ENCODE results near the gene DGCR2. TPM values are rescaled to one million over a fixed set of nuclear protein-coding genes. Genes with fewer than 3 reads are reported as not detected.

DGCR2 gene
- total and polyA plus RNA-seq, 2 donors (not counting 1 experiment from before 2014, with no cell fraction given): 34.3 to 39.5 TPM

DNA sequence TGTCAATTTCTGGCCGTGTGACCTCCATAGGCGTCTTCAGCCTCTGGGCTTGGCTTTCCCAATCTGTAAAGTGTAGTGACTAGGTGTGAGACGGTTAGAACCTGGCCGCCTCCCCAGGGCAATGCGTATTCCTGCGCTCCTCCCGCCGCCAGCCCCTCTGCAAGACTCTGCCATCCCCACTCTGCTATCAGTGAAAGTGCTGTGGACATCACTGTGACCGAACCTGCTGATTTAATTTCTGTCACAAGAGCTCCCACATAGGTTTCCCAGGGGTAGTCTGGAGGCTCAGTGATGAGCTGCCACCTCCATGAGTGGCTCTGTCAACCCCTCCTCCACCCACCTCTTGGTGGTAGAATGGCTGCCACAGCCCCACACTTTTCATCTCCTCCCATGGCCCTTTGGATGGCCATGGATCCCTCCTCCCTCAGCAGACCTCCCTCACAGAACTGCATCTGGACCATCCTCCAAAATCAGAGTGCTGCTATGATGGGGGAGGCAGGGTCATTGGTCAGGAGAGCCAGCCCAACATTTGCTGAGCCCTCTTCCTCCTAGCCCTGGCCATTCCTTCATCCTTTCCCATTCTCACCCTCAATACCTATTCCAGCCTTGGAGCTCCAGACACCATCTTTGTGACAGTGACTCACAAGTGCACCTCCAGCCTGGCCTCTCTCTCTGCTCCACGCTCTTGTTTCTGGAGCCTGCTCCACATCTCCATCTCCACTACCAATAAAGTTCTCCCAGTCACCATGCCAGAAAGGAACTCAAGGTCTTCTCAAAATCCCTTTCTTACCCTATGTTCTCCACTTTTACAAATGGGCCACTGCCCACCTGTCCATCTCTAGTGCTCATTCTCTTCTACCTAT, 29.3 kb upstream of the DGCR2 start:
- Histone ChIP-seq H3K9me3 (ENCODE audit: control insufficient read depth, insufficient read depth, low read depth, low read length) (no peaks in the 10 kb centered on the region), H3K4me1 (ENCODE audit: control insufficient read depth, extremely low read depth, insufficient read depth, low read length) (no peaks in the 10 kb centered on the region), H3K27ac (ENCODE audit: insufficient read depth, low read length) (no peak overlapping the region), H3K4me2 (ENCODE audit: extremely low read depth, insufficient read depth, low read length) (no peak overlapping the region), H3K36me3 (ENCODE audit: control insufficient read depth, insufficient read depth, low read length) (no peaks in the 10 kb centered on the region), H3K27me3 (ENCODE audit: control insufficient read depth, insufficient read depth, low read length) (peaks cover 41% of the 10 kb centered on the region), H3K4me3 (replicated peaks in 1 of 4; ENCODE audit: control extremely low read depth in 1 of 4, insufficient read depth in 1 of 4, low read depth in 3 of 4, low read length in 4 of 4) (no peak overlapping the region), H3K9ac (ENCODE audit: insufficient read depth, low read length) (no peak overlapping the region), H2AFZ (ENCODE audit: low read length) (no peak overlapping the region), H3K79me2 (ENCODE audit: control insufficient read depth, insufficient read depth, low read length) (no peaks in the 10 kb centered on the region), H4K20me1 (ENCODE audit: control insufficient read depth, extremely low read depth, insufficient read depth, low read length) (no peaks in the 10 kb centered on the region)
- DNase-seq (ENCODE audit: low read depth in 2 of 2): no peak
- no peak for TF ChIP-seq EZH2 (IDR thresholded peaks at IDR 0.05; ENCODE audit: low read length, missing control alignments)
- TF ChIP-seq CTCF (conservative IDR thresholded peaks at IDR 0.05 in 1 of 2, IDR thresholded peaks at IDR 0.05 in 1 of 2; ENCODE audit: low read depth in 1 of 2, low read length in 2 of 2): no peak

GRCh38 chr22:19150482-19151328, 28.5 kb upstream of the DGCR2 start:
- Histone ChIP-seq H3K27ac (ENCODE audit: insufficient read depth, low read length) (no peak overlapping the region), H3K9ac (ENCODE audit: insufficient read depth, low read length) (no peak overlapping the region), H3K27me3 (ENCODE audit: control insufficient read depth, insufficient read depth, low read length) (peaks cover 41% of the 10 kb centered on the region), H3K4me2 (ENCODE audit: extremely low read depth, insufficient read depth, low read length) (no peak overlapping the region), H3K4me3 (replicated peaks in 1 of 4; ENCODE audit: control extremely low read depth in 1 of 4, insufficient read depth in 1 of 4, low read depth in 3 of 4, low read length in 4 of 4) (no peak overlapping the region), H3K79me2 (ENCODE audit: control insufficient read depth, insufficient read depth, low read length) (no peaks in the 10 kb centered on the region), H4K20me1 (ENCODE audit: control insufficient read depth, extremely low read depth, insufficient read depth, low read length) (no peaks in the 10 kb centered on the region), H3K9me3 (ENCODE audit: control insufficient read depth, insufficient read depth, low read depth, low read length) (no peaks in the 10 kb centered on the region), H2AFZ (ENCODE audit: low read length) (no peak overlapping the region), H3K36me3 (ENCODE audit: control insufficient read depth, insufficient read depth, low read length) (no peaks in the 10 kb centered on the region), H3K4me1 (ENCODE audit: control insufficient read depth, extremely low read depth, insufficient read depth, low read length) (no peaks in the 10 kb centered on the region)
- peak; percentile 99 for TF ChIP-seq EZH2 (IDR thresholded peaks at IDR 0.05; ENCODE audit: low read length, missing control alignments)
- no peak for TF ChIP-seq CTCF (conservative IDR thresholded peaks at IDR 0.05 in 1 of 2, IDR thresholded peaks at IDR 0.05 in 1 of 2; ENCODE audit: low read depth in 1 of 2, low read length in 2 of 2)
- DNase-seq (ENCODE audit: low read depth in 2 of 2): no peak

GRCh38 chr22:19149991-19150390, 27.8 kb upstream of the DGCR2 start, which contains the start of gene GSC2:
Gene GSC2, minus strand, starts transcription at chr22:19150292. Its CDS starts 9 bp downstream, at chr22:19150283.
- Histone ChIP-seq H3K4me2 (ENCODE audit: extremely low read depth, insufficient read depth, low read length) (no peak within 1 kb of the TSS), H3K4me3 (replicated peaks in 1 of 4; ENCODE audit: control extremely low read depth in 1 of 4, insufficient read depth in 1 of 4, low read depth in 3 of 4, low read length in 4 of 4) (no peak within 1 kb of the TSS), H3K27me3 (ENCODE audit: control insufficient read depth, insufficient read depth, low read length) (peaks cover 41% of the 10 kb centered on the region)

More at GRCh38 chr22:19149991-19150390, 27.8 kb upstream of the DGCR2 start, which contains the start of gene GSC2:
- TF ChIP-seq EZH2 (IDR thresholded peaks at IDR 0.05; ENCODE audit: low read length, missing control alignments) (no peak), CTCF (conservative IDR thresholded peaks at IDR 0.05 in 1 of 2, IDR thresholded peaks at IDR 0.05 in 1 of 2; ENCODE audit: low read depth in 1 of 2, low read length in 2 of 2) (no peak)
- Histone ChIP-seq H3K9ac (ENCODE audit: insufficient read depth, low read length) (no peak within 1 kb of the TSS), H3K79me2 (ENCODE audit: control insufficient read depth, insufficient read depth, low read length) (no peaks in the 10 kb centered on the region), H3K36me3 (ENCODE audit: control insufficient read depth, insufficient read depth, low read length) (no peaks in the 10 kb centered on the region), H3K27ac (ENCODE audit: insufficient read depth, low read length) (no peak within 1 kb of the TSS), H2AFZ (ENCODE audit: low read length) (no peak within 1 kb of the TSS), H3K4me1 (ENCODE audit: control insufficient read depth, extremely low read depth, insufficient read depth, low read length) (no peaks in the 10 kb centered on the region), H3K9me3 (ENCODE audit: control insufficient read depth, insufficient read depth, low read depth, low read length) (no peaks in the 10 kb centered on the region), H4K20me1 (ENCODE audit: control insufficient read depth, extremely low read depth, insufficient read depth, low read length) (no peaks in the 10 kb centered on the region)
- no peak for DNase-seq (ENCODE audit: low read depth in 2 of 2)
